OCI-LY3 (cell line): Measurements from ENCODE around the gene SHISA8.

Experiments
- EZH2phosphoT487 ChIP-seq: fragments of 200-600 bp; shearing (Covaris generic); IDR thresholded peaks from 2 replicates; pipeline ENCODE4 v1.6.1; 2018; ENCODE audit warnings: antibody characterized with exemption, mixed run types, low read depth
- TF ChIP-seq, protein P1 (sequence below): fragments of 200-600, 300-600 bp; sonication (generic); IDR thresholded peaks from 2 replicates; pipeline ENCODE4 v1.5.1; 2014; ENCODE audit warnings: antibody characterized with exemption, low read length, low read depth

- TF ChIP-seq, protein P1, sequence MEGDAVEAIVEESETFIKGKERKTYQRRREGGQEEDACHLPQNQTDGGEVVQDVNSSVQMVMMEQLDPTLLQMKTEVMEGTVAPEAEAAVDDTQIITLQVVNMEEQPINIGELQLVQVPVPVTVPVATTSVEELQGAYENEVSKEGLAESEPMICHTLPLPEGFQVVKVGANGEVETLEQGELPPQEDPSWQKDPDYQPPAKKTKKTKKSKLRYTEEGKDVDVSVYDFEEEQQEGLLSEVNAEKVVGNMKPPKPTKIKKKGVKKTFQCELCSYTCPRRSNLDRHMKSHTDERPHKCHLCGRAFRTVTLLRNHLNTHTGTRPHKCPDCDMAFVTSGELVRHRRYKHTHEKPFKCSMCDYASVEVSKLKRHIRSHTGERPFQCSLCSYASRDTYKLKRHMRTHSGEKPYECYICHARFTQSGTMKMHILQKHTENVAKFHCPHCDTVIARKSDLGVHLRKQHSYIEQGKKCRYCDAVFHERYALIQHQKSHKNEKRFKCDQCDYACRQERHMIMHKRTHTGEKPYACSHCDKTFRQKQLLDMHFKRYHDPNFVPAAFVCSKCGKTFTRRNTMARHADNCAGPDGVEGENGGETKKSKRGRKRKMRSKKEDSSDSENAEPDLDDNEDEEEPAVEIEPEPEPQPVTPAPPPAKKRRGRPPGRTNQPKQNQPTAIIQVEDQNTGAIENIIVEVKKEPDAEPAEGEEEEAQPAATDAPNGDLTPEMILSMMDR: no peak
- no peak for TF ChIP-seq EZH2phosphoT487
Observed at GRCh38 chr22:41899992-41900651, 14.8 kb downstream of the SHISA8 start.
